SH-SY5Y (cell line): ENCODE measurements around the gene ZNF202.

Experiments used
- GATA2 ChIP-seq: IDR thresholded peaks from 2 replicates; pipeline ENCODE4 v1.6.1; 2011; ENCODE audit warnings: mild to moderate bottlenecking, low read depth, low read length
- GATA3 ChIP-seq: IDR thresholded peaks from 2 replicates; pipeline ENCODE4 v1.6.1; 2011; ENCODE audit warnings: low read depth, mild to moderate bottlenecking, low read length, moderate library complexity

GRCh38 chr11:123682696-123683410, 58.6 kb downstream of the ZNF202 start:
- peak; percentile 97 for TF ChIP-seq GATA3
- TF ChIP-seq GATA2 = peak; percentile 99
